ENCODE data around the gene TMEM212.

DNA sequence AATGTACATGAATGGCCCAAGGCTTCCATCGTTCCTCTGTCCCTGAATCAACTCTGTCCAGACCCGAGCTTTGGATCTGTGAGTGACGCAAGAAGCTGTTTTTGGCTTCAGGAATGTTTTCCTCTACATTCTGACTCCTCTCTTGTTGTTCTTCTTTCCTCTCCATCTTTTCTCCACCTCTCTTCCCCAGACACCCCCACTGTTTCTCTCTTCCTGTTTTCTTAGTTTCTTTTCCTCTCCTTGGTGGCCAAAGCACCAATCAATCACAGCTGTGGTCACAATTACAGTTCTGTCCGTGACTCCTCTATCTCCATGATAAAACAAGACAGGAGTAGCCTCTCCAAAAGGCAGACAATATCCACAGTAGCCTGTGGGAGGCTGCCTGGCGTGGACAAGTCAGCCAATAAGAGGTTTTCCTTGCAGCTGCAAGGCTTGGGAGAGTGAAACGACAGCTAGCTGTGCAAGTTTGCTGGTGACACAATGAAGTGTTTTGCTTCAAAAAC, 4.9 kb upstream of the TMEM212 start:
- peak in 2 of 4 donors; percentile 17 to 21 for TF ChIP-seq POLR2AphosphoS5 (IDR thresholded peaks at IDR 0.05)
- TF ChIP-seq, protein P1, sequence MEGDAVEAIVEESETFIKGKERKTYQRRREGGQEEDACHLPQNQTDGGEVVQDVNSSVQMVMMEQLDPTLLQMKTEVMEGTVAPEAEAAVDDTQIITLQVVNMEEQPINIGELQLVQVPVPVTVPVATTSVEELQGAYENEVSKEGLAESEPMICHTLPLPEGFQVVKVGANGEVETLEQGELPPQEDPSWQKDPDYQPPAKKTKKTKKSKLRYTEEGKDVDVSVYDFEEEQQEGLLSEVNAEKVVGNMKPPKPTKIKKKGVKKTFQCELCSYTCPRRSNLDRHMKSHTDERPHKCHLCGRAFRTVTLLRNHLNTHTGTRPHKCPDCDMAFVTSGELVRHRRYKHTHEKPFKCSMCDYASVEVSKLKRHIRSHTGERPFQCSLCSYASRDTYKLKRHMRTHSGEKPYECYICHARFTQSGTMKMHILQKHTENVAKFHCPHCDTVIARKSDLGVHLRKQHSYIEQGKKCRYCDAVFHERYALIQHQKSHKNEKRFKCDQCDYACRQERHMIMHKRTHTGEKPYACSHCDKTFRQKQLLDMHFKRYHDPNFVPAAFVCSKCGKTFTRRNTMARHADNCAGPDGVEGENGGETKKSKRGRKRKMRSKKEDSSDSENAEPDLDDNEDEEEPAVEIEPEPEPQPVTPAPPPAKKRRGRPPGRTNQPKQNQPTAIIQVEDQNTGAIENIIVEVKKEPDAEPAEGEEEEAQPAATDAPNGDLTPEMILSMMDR (IDR thresholded peaks at IDR 0.05), result no peak
- no peak for TF ChIP-seq POLR2A (IDR thresholded peaks at IDR 0.05)
- TF ChIP-seq EP300 (IDR thresholded peaks at IDR 0.05), result no peak

Data from sigmoid colon (tissue), 4 donors.